H1 (cell line): Measurements from ENCODE around the gene CHAD. TPM values are rescaled to one million over a fixed set of nuclear protein-coding genes. Genes with fewer than 3 reads are reported as not detected.

Experiments
- EGR1 ChIP-seq: IDR thresholded peaks from 2 replicates; pipeline ENCODE4 v1.6.1; 2011; ENCODE audit warnings: low read depth, low read length, borderline replicate concordance
- POU5F1 ChIP-seq: IDR thresholded peaks from 2 replicates; pipeline ENCODE4 v1.6.1; 2011; ENCODE audit warnings: low read depth, mild to moderate bottlenecking, low read length, moderate library complexity
- SIX5 ChIP-seq: IDR thresholded peaks from 2 replicates; pipeline ENCODE4 v1.6.1; 2011; ENCODE audit warnings: mild to moderate bottlenecking, low read depth, low read length
- polyA plus RNA-seq, 7 experiments: library from polyadenylated mRNA; depleted of rRNA in 3 of 7; stranded (reverse) in 5 of 7; unstranded in 2 of 7; fragments of >200 nt in 5 of 7; fragments of 200-250 nt in 2 of 7; gene quantifications; 1 replicate in 5 of 7; 2 replicates in 1 of 7; 4 replicates in 1 of 7; pipeline versions ENCODE4 v1.2.1 to v1.2.3, GENCODE V29; 2011 to 2013; ENCODE audit warnings: missing spikeins in 2 of 7, mixed read lengths in 2 of 7
- total RNA-seq: library from RNA; stranded (reverse); fragmentation: NEBNext Ultra II Directional; extraction: Animal tissue kit (Norgen Biotek cat#: 25700); gene quantifications from 2 replicates; pipeline ENCODE4 v1.2.1, GENCODE V29; 2021
- TF ChIP-seq, protein P1 (sequence below): fragments of 300-600 bp; sonication (generic); IDR thresholded peaks from 2 replicates; pipeline ENCODE4 v1.7.1; 2012; ENCODE audit warnings: low read length, moderate library complexity, mild to moderate bottlenecking, inconsistent platforms; ENCODE audit not compliant: insufficient replicate concordance

Gene CHAD
- total and polyA plus RNA-seq, 2 of the 8 experiments (the other 6 are each of a cell fraction or from before 2014, with no cell fraction given) = 0.03 TPM; not detected in 1

DNA sequence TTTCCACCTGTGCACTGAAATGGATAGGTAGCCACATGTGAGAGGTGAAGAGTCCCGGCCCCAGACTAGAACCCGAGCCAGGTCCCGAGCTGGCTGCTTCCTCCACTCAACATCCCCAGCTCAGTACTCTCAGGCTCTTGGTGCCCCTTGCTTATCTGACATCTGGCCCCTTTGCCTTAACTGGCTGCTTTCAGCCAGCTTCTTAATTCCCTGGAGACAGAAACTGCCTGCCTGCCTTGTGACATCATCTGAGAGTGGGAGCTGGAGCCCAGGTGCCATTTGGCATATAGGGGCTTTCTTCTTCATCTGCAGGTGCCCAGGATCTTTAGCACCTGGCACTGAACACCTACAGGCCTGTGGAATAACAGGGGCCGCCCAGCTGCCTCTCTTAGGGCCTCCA is 8.9 kb downstream of the CHAD start (continued):
- TF ChIP-seq, protein P1, sequence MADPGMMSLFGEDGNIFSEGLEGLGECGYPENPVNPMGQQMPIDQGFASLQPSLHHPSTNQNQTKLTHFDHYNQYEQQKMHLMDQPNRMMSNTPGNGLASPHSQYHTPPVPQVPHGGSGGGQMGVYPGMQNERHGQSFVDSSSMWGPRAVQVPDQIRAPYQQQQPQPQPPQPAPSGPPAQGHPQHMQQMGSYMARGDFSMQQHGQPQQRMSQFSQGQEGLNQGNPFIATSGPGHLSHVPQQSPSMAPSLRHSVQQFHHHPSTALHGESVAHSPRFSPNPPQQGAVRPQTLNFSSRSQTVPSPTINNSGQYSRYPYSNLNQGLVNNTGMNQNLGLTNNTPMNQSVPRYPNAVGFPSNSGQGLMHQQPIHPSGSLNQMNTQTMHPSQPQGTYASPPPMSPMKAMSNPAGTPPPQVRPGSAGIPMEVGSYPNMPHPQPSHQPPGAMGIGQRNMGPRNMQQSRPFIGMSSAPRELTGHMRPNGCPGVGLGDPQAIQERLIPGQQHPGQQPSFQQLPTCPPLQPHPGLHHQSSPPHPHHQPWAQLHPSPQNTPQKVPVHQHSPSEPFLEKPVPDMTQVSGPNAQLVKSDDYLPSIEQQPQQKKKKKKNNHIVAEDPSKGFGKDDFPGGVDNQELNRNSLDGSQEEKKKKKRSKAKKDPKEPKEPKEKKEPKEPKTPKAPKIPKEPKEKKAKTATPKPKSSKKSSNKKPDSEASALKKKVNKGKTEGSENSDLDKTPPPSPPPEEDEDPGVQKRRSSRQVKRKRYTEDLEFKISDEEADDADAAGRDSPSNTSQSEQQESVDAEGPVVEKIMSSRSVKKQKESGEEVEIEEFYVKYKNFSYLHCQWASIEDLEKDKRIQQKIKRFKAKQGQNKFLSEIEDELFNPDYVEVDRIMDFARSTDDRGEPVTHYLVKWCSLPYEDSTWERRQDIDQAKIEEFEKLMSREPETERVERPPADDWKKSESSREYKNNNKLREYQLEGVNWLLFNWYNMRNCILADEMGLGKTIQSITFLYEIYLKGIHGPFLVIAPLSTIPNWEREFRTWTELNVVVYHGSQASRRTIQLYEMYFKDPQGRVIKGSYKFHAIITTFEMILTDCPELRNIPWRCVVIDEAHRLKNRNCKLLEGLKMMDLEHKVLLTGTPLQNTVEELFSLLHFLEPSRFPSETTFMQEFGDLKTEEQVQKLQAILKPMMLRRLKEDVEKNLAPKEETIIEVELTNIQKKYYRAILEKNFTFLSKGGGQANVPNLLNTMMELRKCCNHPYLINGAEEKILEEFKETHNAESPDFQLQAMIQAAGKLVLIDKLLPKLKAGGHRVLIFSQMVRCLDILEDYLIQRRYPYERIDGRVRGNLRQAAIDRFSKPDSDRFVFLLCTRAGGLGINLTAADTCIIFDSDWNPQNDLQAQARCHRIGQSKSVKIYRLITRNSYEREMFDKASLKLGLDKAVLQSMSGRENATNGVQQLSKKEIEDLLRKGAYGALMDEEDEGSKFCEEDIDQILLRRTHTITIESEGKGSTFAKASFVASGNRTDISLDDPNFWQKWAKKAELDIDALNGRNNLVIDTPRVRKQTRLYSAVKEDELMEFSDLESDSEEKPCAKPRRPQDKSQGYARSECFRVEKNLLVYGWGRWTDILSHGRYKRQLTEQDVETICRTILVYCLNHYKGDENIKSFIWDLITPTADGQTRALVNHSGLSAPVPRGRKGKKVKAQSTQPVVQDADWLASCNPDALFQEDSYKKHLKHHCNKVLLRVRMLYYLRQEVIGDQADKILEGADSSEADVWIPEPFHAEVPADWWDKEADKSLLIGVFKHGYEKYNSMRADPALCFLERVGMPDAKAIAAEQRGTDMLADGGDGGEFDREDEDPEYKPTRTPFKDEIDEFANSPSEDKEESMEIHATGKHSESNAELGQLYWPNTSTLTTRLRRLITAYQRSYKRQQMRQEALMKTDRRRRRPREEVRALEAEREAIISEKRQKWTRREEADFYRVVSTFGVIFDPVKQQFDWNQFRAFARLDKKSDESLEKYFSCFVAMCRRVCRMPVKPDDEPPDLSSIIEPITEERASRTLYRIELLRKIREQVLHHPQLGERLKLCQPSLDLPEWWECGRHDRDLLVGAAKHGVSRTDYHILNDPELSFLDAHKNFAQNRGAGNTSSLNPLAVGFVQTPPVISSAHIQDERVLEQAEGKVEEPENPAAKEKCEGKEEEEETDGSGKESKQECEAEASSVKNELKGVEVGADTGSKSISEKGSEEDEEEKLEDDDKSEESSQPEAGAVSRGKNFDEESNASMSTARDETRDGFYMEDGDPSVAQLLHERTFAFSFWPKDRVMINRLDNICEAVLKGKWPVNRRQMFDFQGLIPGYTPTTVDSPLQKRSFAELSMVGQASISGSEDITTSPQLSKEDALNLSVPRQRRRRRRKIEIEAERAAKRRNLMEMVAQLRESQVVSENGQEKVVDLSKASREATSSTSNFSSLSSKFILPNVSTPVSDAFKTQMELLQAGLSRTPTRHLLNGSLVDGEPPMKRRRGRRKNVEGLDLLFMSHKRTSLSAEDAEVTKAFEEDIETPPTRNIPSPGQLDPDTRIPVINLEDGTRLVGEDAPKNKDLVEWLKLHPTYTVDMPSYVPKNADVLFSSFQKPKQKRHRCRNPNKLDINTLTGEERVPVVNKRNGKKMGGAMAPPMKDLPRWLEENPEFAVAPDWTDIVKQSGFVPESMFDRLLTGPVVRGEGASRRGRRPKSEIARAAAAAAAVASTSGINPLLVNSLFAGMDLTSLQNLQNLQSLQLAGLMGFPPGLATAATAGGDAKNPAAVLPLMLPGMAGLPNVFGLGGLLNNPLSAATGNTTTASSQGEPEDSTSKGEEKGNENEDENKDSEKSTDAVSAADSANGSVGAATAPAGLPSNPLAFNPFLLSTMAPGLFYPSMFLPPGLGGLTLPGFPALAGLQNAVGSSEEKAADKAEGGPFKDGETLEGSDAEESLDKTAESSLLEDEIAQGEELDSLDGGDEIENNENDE = no peak
- TF ChIP-seq EGR1 (no peak), POU5F1 (no peak), SIX5 (no peak)
